GM19372 (cell line): Measurements from ENCODE around the gene LDLRAD4.
"Not testable (repeated sequence)": the region's sequence is repeated elsewhere in the genome, so short reads cannot be mapped to it uniquely, and the experiment has no call there.

Experiments used
- ATAC-seq: cut with Tn5 transposase; IDR thresholded peaks from one replicate; pipeline ENCODE4 v1.9.1; 2021; ENCODE audit warnings: mild to moderate bottlenecking, low read depth, moderate library complexity; ENCODE audit not compliant: unreplicated experiment

The LDLRAD4 gene

GRCh38 chr18:13244135-13244534, 25.6 kb downstream of the LDLRAD4 start:
- no peak for ATAC-seq

GRCh38 chr18:13245481-13246000, 27.0 kb downstream of the LDLRAD4 start:
- ATAC-seq: no peak

- ATAC-seq: no peak
Measured at GRCh38 chr18:13246121-13246520, 27.6 kb downstream of the LDLRAD4 start.

- no peak for ATAC-seq
Measured at GRCh38 chr18:13246591-13246990, 28.0 kb downstream of the LDLRAD4 start.

GRCh38 chr18:13247506-13247905, 28.9 kb downstream of the LDLRAD4 start:
- no peak for ATAC-seq

- ATAC-seq: no peak
Measured at GRCh38 chr18:13252686-13253410, 34.3 kb downstream of the LDLRAD4 start.

- ATAC-seq: no peak
Measured at GRCh38 chr18:13253786-13254688, 35.5 kb downstream of the LDLRAD4 start.

GRCh38 chr18:13254971-13255927, 36.7 kb downstream of the LDLRAD4 start:
- ATAC-seq: no peak

- ATAC-seq: no peak
Measured at GRCh38 chr18:13256444-13257305, 38.1 kb downstream of the LDLRAD4 start.

GRCh38 chr18:13257361-13257980, 38.9 kb downstream of the LDLRAD4 start:
- ATAC-seq: no peak

- no peak for ATAC-seq
Measured at GRCh38 chr18:13258921-13259320, 40.4 kb downstream of the LDLRAD4 start.

GRCh38 chr18:13259701-13260100, 41.1 kb downstream of the LDLRAD4 start:
- ATAC-seq: no peak

GRCh38 chr18:13260197-13260934, 41.8 kb downstream of the LDLRAD4 start:
- no peak for ATAC-seq

- ATAC-seq: no peak
Measured at GRCh38 chr18:13260935-13261640, 42.5 kb downstream of the LDLRAD4 start.

GRCh38 chr18:13261661-13262357, 43.2 kb downstream of the LDLRAD4 start:
- ATAC-seq: no peak

- ATAC-seq: not testable (repeated sequence)
Measured at GRCh38 chr18:13262358-13262680, 43.8 kb downstream of the LDLRAD4 start.
